Lower lobe of right lung (tissue), 2 donors: ENCODE results near the gene MMP19. TPM values are rescaled to one million over a fixed set of nuclear protein-coding genes. Genes with fewer than 3 reads are reported as not detected.

Experiments used
- ATAC-seq, 2 donors: fragments of 200-7000 bp; cut with Tn5 transposase; one replicate each; pipeline ENCODE4 v1.9.1; 2020 to 2022; ENCODE audit warnings: mild to moderate bottlenecking in 2 of 2, moderate library complexity in 2 of 2
- DNase-seq: peaks from one replicate; pipeline ENCODE4 v3.0.0-alpha.2; 2020
- H3K27ac ChIP-seq: fragments of 200-600 bp; one replicate; pipeline ENCODE4 v1.8.0; 2022
- H3K27me3 ChIP-seq: fragments of 200-600 bp; one replicate; pipeline ENCODE4 v1.8.0; 2022; ENCODE audit warnings: low read depth
- H3K36me3 ChIP-seq: fragments of 200-600 bp; one replicate; pipeline ENCODE4 v1.8.0; 2022; ENCODE audit warnings: mild to moderate bottlenecking
- H3K4me1 ChIP-seq: fragments of 200-600 bp; one replicate; pipeline ENCODE4 v1.8.0; 2022
- H3K4me3 ChIP-seq: fragments of 200-600 bp; one replicate; pipeline ENCODE4 v1.8.0; 2022; ENCODE audit warnings: mild to moderate bottlenecking
- H3K9me3 ChIP-seq: fragments of 200-600 bp; one replicate; pipeline ENCODE4 v1.8.0; 2022
- CTCF ChIP-seq: fragments of 200-600 bp; IDR thresholded peaks from one replicate; pipeline ENCODE4 v1.8.0; 2022; ENCODE audit warnings: antibody characterized with exemption, mild to moderate bottlenecking
- intact Hi-C: fragments of 100-400 bp; cut with DNase I; formaldehyde crosslinking; loops from one replicate; pipeline ENCODE4 v1.11.0; 2022
- total RNA-seq: library from RNA; stranded (reverse); fragmentation: NEBNext Ultra II Directional; extraction: Animal tissue kit (Norgen Biotek cat#: 25700); gene quantifications from one replicate; pipeline ENCODE4 v1.2.1, GENCODE V29; 2021
- donor health status: DM: no; HTN: yes; CAD: no; lungs with severe emphysema.

Gene MMP19
- total RNA-seq, 1 donor from 2014 or later, result 35.2 TPM

GRCh38 chr12:55817345-55818139, 25.2 kb downstream of the MMP19 start, which contains the start of the genes ORMDL2 and SARNP:
Gene ORMDL2, plus strand, starts transcription at chr12:55818041. Its CDS starts 959 bp downstream, at chr12:55819000.
Gene SARNP, minus strand, starts transcription at chr12:55817724. Its CDS starts 23 bp downstream, at chr12:55817701.
- no peaks in the 10 kb centered on the region for H3K27me3 ChIP-seq
- no peaks in the 10 kb centered on the region for H3K9me3 ChIP-seq
- intact Hi-C loops, result no loop called here
- ATAC-seq, result peak; percentile 98 to 99
- peak within 1 kb of the TSS; percentile 91 for H3K27ac ChIP-seq
- DNase-seq, result peak; percentile 95
- no peak for TF ChIP-seq CTCF
- peak within 1 kb of the TSS; percentile 94 for H3K4me3 ChIP-seq
- H3K36me3 ChIP-seq, result peaks cover 65% of the 10 kb centered on the region
- peaks cover 50% of the 10 kb centered on the region for H3K4me1 ChIP-seq

GRCh38 chr12:55816881-55817344, 25.8 kb downstream of the MMP19 start:
- ATAC-seq, result no peak

GRCh38 chr12:55815473-55815872, 27.3 kb downstream of the MMP19 start:
- TF ChIP-seq CTCF, result no peak
- no peak overlapping the region for H3K27ac ChIP-seq
- H3K9me3 ChIP-seq, result no peaks in the 10 kb centered on the region
- H3K27me3 ChIP-seq, result no peaks in the 10 kb centered on the region
- intact Hi-C loops, result no loop called here
- DNase-seq, result no peak
- H3K36me3 ChIP-seq, result peaks cover 44% of the 10 kb centered on the region
- no peak for ATAC-seq
- H3K4me3 ChIP-seq, result peak overlapping the region; percentile 94
- H3K4me1 ChIP-seq, result peaks cover 64% of the 10 kb centered on the region

More at GRCh38 chr12:55816881-55817344, 25.8 kb downstream of the MMP19 start:
- DNase-seq, result no peak
- peaks cover 56% of the 10 kb centered on the region for H3K4me1 ChIP-seq
- peak overlapping the region; percentile 94 for H3K4me3 ChIP-seq
- peak overlapping the region; percentile 91 for H3K27ac ChIP-seq
- H3K36me3 ChIP-seq, result peaks cover 59% of the 10 kb centered on the region
- H3K9me3 ChIP-seq, result no peaks in the 10 kb centered on the region
- intact Hi-C loops, result no loop called here
- no peak for TF ChIP-seq CTCF
- H3K27me3 ChIP-seq, result no peaks in the 10 kb centered on the region

- Histone ChIP-seq H3K27ac (no peak overlapping the region), H3K36me3 (peaks cover 40% of the 10 kb centered on the region), H3K4me1 (peaks cover 62% of the 10 kb centered on the region), H3K9me3 (no peaks in the 10 kb centered on the region), H3K27me3 (no peaks in the 10 kb centered on the region), H3K4me3 (no peak overlapping the region)
- no peak for TF ChIP-seq CTCF
- DNase-seq, result no peak
- no peak for ATAC-seq
- intact Hi-C loops, result no loop called here
Measured at GRCh38 chr12:55814257-55814656, 28.5 kb downstream of the MMP19 start.

- DNase-seq (no peak), ATAC-seq (peak in 1 of 2 donors; percentile 25)
- intact Hi-C loops, result no loop called here
- no peak overlapping the region for H3K27ac ChIP-seq
- peaks cover 52% of the 10 kb centered on the region for H3K4me1 ChIP-seq
- no peaks in the 10 kb centered on the region for H3K9me3 ChIP-seq
- H3K36me3 ChIP-seq, result peaks cover 57% of the 10 kb centered on the region
- H3K27me3 ChIP-seq, result no peaks in the 10 kb centered on the region
- no peak overlapping the region for H3K4me3 ChIP-seq
- no peak for TF ChIP-seq CTCF
Measured at GRCh38 chr12:55812088-55812487, 30.6 kb downstream of the MMP19 start.
